CD4-positive, alpha-beta memory T cell (primary cell): ENCODE results near the gene TUBD1. TPM values are rescaled to one million over a fixed set of nuclear protein-coding genes. Genes with fewer than 3 reads are reported as not detected.
A peak's percentile ranks its signal among the peaks of the same experiment; 100 is the strongest.
"Not testable (repeated sequence)": the region's sequence is repeated elsewhere in the genome, so short reads cannot be mapped to it uniquely, and the experiment has no call there.

Experiments used
- CTCF ChIA-PET: fragments of 350-600 bp; sonication (Branson Sonifier 250); formaldehyde crosslinking; loops from one replicate; lab custom pipeline; 2021; ENCODE audit warnings: inconsistent platforms; ENCODE audit not compliant: partially characterized antibody; lab: Charles Lee
- POLR2A ChIA-PET: fragments of 350-600 bp; sonication (Branson Sonifier 250); formaldehyde crosslinking; loops from one replicate; lab custom pipeline; 2021; ENCODE audit not compliant: partially characterized antibody; lab: Charles Lee
- DNase-seq, 5 donors: peaks; one replicate each; pipeline versions ENCODE4 v3.0.0 to v3.0.0-alpha.2; 2020 to 2022; ENCODE audit warnings: mixed read lengths in 1 of 5
- H3K27ac ChIP-seq: one replicate; pipeline ENCODE4 v1.7.0; 2013; ENCODE audit warnings: low read depth, low read length
- H3K27me3 ChIP-seq: 2 replicates; pipeline ENCODE4 v1.7.0; 2013; ENCODE audit warnings: mild to moderate bottlenecking, low read length, moderate library complexity; ENCODE audit not compliant: insufficient read depth
- H3K36me3 ChIP-seq: 2 replicates; pipeline ENCODE4 v1.7.0; 2013; ENCODE audit warnings: mild to moderate bottlenecking, low read length, moderate library complexity; ENCODE audit not compliant: insufficient read depth
- H3K4me1 ChIP-seq: 2 replicates; pipeline ENCODE4 v1.7.0; 2013; ENCODE audit warnings: mild to moderate bottlenecking, low read length, moderate library complexity; ENCODE audit not compliant: insufficient read depth
- H3K4me3 ChIP-seq, 2 donors: one replicate each; pipeline ENCODE4 v1.7.0; 2013; ENCODE audit warnings: low read length in 2 of 2, mild to moderate bottlenecking in 1 of 2
- H3K9me3 ChIP-seq, 2 donors: one replicate each; pipeline ENCODE4 v1.7.0; 2013; ENCODE audit warnings: low read length in 2 of 2, control low read depth in 1 of 2; ENCODE audit not compliant: control insufficient read depth in 1 of 2
- H3K27ac Mint-ChIP-seq, 7 donors: one replicate each; pipeline ENCODE4 v1.8.0; 2020 to 2021; ENCODE audit warnings: mixed read lengths in 7 of 7, mild to moderate bottlenecking in 6 of 7, inconsistent platforms in 3 of 7, moderate library complexity in 3 of 7
- H3K27me3 Mint-ChIP-seq, 2 donors: one replicate each; pipeline ENCODE4 v1.8.0; 2020 to 2021; ENCODE audit warnings: mixed read lengths in 2 of 2
- H3K36me3 Mint-ChIP-seq, 2 donors: one replicate each; pipeline ENCODE4 v1.8.0; 2020 to 2021; ENCODE audit warnings: mixed read lengths in 2 of 2, inconsistent platforms in 1 of 2, mild to moderate bottlenecking in 1 of 2
- H3K4me1 Mint-ChIP-seq, 4 donors: one replicate each; pipeline ENCODE4 v1.8.0; 2020 to 2021; ENCODE audit warnings: mixed read lengths in 4 of 4, mild to moderate bottlenecking in 1 of 4
- H3K4me3 Mint-ChIP-seq, 8 donors: one replicate each; pipeline ENCODE4 v1.8.0; 2020 to 2021; ENCODE audit warnings: mixed read lengths in 8 of 8, mild to moderate bottlenecking in 7 of 8, moderate library complexity in 6 of 8, inconsistent platforms in 3 of 8
- H3K9me3 Mint-ChIP-seq, 8 donors: one replicate each; pipeline ENCODE4 v1.8.0; 2020 to 2021; ENCODE audit warnings: mixed read lengths in 8 of 8, mild to moderate bottlenecking in 5 of 8, inconsistent platforms in 3 of 8, moderate library complexity in 1 of 8
- intact Hi-C: fragments of 100-400 bp; cut with micrococcal nuclease; formaldehyde crosslinking; loops from one replicate; pipeline ENCODE4 v1.15.1; 2023
- polyA plus RNA-seq, 2 donors: library from polyadenylated mRNA; unstranded; fragments of 300-500 nt; fragmentation: Illumina TruSeq; gene quantifications; one replicate each; pipeline ENCODE4 v1.2.3, GENCODE V29; 2021
- total RNA-seq, 2 experiments: library from RNA; stranded (reverse); gene quantifications; one replicate each; pipeline ENCODE4 v1.2.3, GENCODE V29; 2021

Gene TUBD1, protein sequence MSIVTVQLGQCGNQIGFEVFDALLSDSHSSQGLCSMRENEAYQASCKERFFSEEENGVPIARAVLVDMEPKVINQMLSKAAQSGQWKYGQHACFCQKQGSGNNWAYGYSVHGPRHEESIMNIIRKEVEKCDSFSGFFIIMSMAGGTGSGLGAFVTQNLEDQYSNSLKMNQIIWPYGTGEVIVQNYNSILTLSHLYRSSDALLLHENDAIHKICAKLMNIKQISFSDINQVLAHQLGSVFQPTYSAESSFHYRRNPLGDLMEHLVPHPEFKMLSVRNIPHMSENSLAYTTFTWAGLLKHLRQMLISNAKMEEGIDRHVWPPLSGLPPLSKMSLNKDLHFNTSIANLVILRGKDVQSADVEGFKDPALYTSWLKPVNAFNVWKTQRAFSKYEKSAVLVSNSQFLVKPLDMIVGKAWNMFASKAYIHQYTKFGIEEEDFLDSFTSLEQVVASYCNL
- 10 to 100 TPM; 42.4 to 44.0 TPM for total RNA-seq
- 10 to 100 TPM; 13.6 to 22.6 TPM for polyA plus RNA-seq

DNA sequence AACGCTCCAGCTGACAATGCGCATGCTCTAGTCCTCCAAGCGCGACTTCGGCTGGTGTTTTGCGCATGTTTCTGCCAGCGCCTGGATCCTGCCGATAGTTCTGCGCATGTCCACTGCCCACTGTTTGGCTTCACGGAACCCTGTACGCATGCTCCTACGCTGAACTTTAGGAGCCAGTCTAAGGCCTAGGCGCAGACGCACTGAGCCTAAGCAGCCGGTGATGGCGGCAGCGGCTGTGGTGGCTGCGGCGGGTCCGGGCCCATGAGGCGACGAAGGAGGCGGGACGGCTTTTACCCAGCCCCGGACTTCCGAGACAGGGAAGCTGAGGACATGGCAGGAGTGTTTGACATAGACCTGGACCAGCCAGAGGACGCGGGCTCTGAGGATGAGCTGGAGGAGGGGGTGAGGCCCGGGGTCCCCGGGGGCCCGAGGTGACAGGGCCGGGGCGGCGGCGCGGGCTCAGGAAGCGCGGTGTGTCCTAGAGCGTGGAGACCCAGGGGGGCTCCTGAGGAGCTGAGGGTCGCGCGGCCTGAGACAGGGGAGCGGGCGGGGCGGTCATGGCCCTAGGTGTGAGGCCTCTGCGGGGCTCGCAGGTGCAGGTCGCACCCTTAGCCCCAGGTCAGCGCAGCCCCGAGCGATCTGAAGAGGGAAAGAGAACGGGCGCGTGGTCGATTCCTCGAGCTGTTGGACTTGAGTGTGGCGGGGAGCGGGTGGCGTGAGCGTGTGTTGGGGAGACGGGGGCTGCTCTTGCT, at the start of gene TUBD1, which contains the start of gene RPS6KB1:
Gene TUBD1, minus strand, starts transcription at position 20 of the 752 bp plus-strand sequence. CDS start 1,941 bp downstream, outside the sequence.
Gene RPS6KB1, plus strand, starts transcription at position 198 of the 752 bp plus-strand sequence. Its CDS starts 64 bp downstream, at position 262.
- H3K4me1 Mint-ChIP-seq: peaks cover 35 to 67% (median 50%) of the 10 kb centered on the region in 4 donors

DNA sequence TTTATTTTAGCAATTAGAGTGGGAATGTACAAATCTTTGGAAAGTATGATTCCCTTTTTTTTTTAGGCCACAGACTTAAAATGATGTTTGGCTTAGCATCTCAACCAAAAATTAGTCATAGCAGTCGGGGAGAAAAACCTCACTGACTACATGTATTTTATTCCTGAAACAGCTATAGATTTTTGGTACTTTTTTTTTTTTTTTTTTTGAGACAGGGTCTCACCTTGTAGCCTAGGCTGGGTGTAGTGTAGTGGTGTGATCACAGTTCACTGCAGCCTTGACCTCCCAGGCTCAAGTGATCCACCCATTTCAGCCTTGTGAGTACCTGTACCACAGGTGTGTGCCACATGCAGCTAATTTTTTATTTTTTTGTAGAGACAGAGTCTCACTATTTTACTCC, 48.4 kb upstream of the TUBD1 start:
- CTCF ChIA-PET: interaction anchor here (0.6 to 1.8 kb wide), 3 partner anchors 27 to 1929 kb away, joined by 3 to 6 read pairs (median 3); no protein-coding TSS in a partner anchor
- peaks cover 0 to 4% (median 0%) of the 10 kb centered on the region in 4 donors for H3K4me1 Mint-ChIP-seq
- no peaks in the 10 kb centered on the region for H3K9me3 Mint-ChIP-seq
- H3K27ac ChIP-seq: no peak overlapping the region
- no peaks in the 10 kb centered on the region for H3K27me3 Mint-ChIP-seq
- no peaks in the 10 kb centered on the region for H3K9me3 ChIP-seq
- no peak for DNase-seq
- H3K4me1 ChIP-seq: no peaks in the 10 kb centered on the region
- no peak overlapping the region for H3K4me3 Mint-ChIP-seq
- intact Hi-C loops: no loop called here
- H3K4me3 ChIP-seq: no peak overlapping the region
- POLR2A ChIA-PET: interaction anchor here (0.8 kb wide), 1 partner anchor 23 kb away, joined by 3 read pairs; the partner anchor contains the start of gene RNFT1
- H3K36me3 Mint-ChIP-seq: peaks cover 42 to 67% of the 10 kb centered on the region in 2 donors
- H3K36me3 ChIP-seq: peaks cover 40% of the 10 kb centered on the region
- H3K27me3 ChIP-seq: no peaks in the 10 kb centered on the region
- H3K27ac Mint-ChIP-seq: peak overlapping the region in 2 of 7 donors; percentile 18 to 52

More for the DNA sequence above, at the start of gene TUBD1, which contains the start of gene RPS6KB1:
- H3K9me3 ChIP-seq: no peaks in the 10 kb centered on the region
- Mint-ChIP-seq H3K9me3 (no peaks in the 10 kb centered on the region), H3K27ac (peak within 1 kb of the TSS; percentile 93 to 100 (median 99)), H3K36me3 (peaks cover 12 to 43% of the 10 kb centered on the region in 2 donors), H3K27me3 (no peaks in the 10 kb centered on the region), H3K4me3 (peak within 1 kb of the TSS; percentile 99 to 100 (median 100))
- POLR2A ChIA-PET: interaction anchor here (0.6 to 4.0 kb wide), 25 partner anchors 12 to 738 kb away, joined by 3 to 29 read pairs (median 4); partner anchors contain the start of genes CLTC, DHX40, PRR11 and PTRH2
- H3K27ac ChIP-seq: peak within 1 kb of the TSS; percentile 96
- peaks cover 6% of the 10 kb centered on the region for H3K36me3 ChIP-seq
- CTCF ChIA-PET: interaction anchor here (1.2 to 1.9 kb wide), 4 partner anchors 15 to 141 kb away, joined by 3 to 13 read pairs (median 6); no protein-coding TSS in a partner anchor
- peak within 1 kb of the TSS; percentile 68 to 83 for H3K4me3 ChIP-seq
- intact Hi-C loops: loop anchor here (1.0 to 5.0 kb wide), 6 partner anchors 56 to 499 kb away; partner anchors contain the start of genes CLTC, PTRH2, RNFT1 and USP32
- DNase-seq: peak; percentile 96 to 99 (median 98)
- H3K4me1 ChIP-seq: peaks cover 51% of the 10 kb centered on the region
- H3K27me3 ChIP-seq: no peaks in the 10 kb centered on the region

DNA sequence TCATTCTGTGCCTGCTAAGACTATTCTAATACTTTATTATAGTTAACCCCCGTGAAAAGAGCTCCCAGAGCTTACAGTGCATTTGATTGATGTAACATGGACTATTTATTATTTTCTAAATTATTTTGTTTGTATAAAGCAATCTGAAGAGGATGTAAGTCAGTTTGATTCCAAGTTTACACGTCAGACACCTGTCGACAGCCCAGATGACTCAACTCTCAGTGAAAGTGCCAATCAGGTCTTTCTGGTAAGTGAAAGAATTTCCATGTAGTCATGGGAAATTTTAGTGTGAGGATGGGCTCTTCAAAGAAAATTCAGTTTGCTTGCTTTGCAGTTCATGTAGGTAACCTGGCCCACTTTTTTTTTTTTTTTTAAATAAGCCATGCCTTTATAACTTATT, 48.0 kb upstream of the TUBD1 start:
- H3K9me3 ChIP-seq, H3K27me3 Mint-ChIP-seq, H3K4me3 ChIP-seq, H3K4me1 Mint-ChIP-seq, H3K4me3 Mint-ChIP-seq, H3K4me1 ChIP-seq, intact Hi-C loops, DNase-seq, H3K9me3 Mint-ChIP-seq, H3K27me3 ChIP-seq, H3K27ac ChIP-seq: not testable (repeated sequence)
- peak overlapping the region in 1 of 7 donors; percentile 52 for H3K27ac Mint-ChIP-seq
- CTCF ChIA-PET: interaction anchor here (0.7 to 1.8 kb wide), 2 partner anchors 26 to 1930 kb away, joined by 3 to 6 read pairs; no protein-coding TSS in a partner anchor
- POLR2A ChIA-PET: interaction anchor here (0.8 kb wide), 1 partner anchor 24 kb away, joined by 3 read pairs; the partner anchor contains the start of gene RNFT1
- peaks cover 40 to 67% of the 10 kb centered on the region in 2 donors for H3K36me3 Mint-ChIP-seq
- peaks cover 40% of the 10 kb centered on the region for H3K36me3 ChIP-seq

DNA sequence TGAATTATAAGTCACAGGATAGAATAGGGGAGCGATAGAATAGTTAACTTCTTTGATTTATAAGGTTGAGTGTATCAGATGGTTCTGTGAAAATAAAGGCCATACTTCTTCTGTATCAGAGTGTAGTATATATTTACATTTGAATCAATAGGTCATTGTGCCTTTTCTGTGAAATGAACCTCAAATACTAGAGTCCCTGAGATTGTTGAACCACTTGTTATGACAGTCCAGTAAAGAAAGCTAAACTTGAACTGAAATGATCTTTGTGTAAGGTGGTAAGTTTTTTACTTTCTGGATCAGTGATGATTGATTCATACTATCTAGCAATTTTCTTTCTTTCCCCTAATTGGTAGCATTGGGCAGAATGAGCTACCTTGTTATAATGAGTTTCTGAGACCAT, 40.6 kb upstream of the TUBD1 start:
- DNase-seq, H3K9me3 ChIP-seq, H3K4me1 Mint-ChIP-seq, POLR2A ChIA-PET, H3K4me3 ChIP-seq, H3K27me3 Mint-ChIP-seq, H3K27ac ChIP-seq, H3K9me3 Mint-ChIP-seq, H3K27me3 ChIP-seq, H3K4me3 Mint-ChIP-seq, H3K4me1 ChIP-seq, intact Hi-C loops: not testable (repeated sequence)
- CTCF ChIA-PET: interaction anchor here (1.6 kb wide), 1 partner anchor 19 kb away, joined by 6 read pairs; no protein-coding TSS in a partner anchor
- peaks cover 35% of the 10 kb centered on the region for H3K36me3 ChIP-seq
- Mint-ChIP-seq H3K27ac (peak overlapping the region in 1 of 7 donors; percentile 34), H3K36me3 (peaks cover 60 to 83% of the 10 kb centered on the region in 2 donors)

DNA sequence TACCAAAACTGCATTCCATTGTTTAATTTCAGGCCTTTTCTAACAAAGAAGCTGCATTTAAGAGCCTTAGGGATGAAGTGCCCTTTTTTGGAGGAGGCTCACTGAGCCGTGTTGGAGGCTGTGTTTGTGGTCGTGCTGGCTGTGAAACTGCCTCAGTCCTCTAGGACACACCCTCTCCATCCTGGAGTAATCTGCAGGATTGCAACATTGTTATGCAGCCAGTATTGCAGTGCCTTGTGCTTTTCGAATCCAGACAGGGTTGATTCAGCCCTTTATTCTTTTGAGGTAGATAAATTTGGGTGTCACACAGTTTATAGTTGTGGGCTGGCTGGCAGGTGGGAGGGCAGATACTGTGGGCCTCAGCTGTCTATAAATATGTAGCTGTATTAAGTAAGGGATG, 38.0 kb upstream of the TUBD1 start:
- H3K27ac ChIP-seq, intact Hi-C loops, H3K4me3 ChIP-seq, H3K9me3 Mint-ChIP-seq, POLR2A ChIA-PET, H3K4me1 Mint-ChIP-seq, H3K4me3 Mint-ChIP-seq, H3K27me3 Mint-ChIP-seq, DNase-seq, CTCF ChIA-PET, H3K4me1 ChIP-seq, H3K9me3 ChIP-seq, H3K27me3 ChIP-seq: not testable (repeated sequence)
- H3K36me3 ChIP-seq: peaks cover 35% of the 10 kb centered on the region
- Mint-ChIP-seq H3K36me3 (peaks cover 50 to 76% of the 10 kb centered on the region in 2 donors), H3K27ac (peak overlapping the region in 1 of 7 donors; percentile 53)

DNA sequence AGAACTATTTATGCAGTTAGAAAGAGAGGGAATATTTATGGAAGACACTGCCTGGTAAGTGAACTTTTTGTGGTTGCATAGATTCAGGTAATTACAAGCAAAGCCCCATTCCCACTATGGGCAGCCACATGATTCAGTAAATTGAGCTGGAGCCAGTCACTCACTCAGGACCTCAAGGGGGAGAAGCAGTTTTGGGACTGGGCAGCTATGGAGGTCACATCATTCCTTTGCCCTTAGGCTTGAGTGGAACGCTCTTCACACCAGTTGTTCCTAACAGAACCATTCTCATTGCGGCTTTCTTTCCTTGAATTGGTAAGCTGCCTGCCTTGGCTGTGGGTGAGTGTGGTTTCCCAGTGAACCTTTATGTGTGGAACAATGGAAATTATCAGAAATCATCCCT, 37.4 kb upstream of the TUBD1 start:
- H3K4me1 Mint-ChIP-seq, H3K9me3 Mint-ChIP-seq, CTCF ChIA-PET, H3K27me3 ChIP-seq, H3K4me1 ChIP-seq, H3K27me3 Mint-ChIP-seq, H3K4me3 ChIP-seq, H3K9me3 ChIP-seq, DNase-seq, H3K4me3 Mint-ChIP-seq, H3K27ac ChIP-seq, intact Hi-C loops, H3K27ac Mint-ChIP-seq, POLR2A ChIA-PET: not testable (repeated sequence)
- peaks cover 41% of the 10 kb centered on the region for H3K36me3 ChIP-seq
- H3K36me3 Mint-ChIP-seq: peaks cover 55 to 80% of the 10 kb centered on the region in 2 donors
